Kidney epithelial cell (primary cell): ENCODE measurements around the gene ATOH8. TPM values are rescaled to one million over a fixed set of nuclear protein-coding genes. Genes with fewer than 3 reads are reported as not detected.

ENCODE experiments used
- DNase-seq: peaks from one replicate; pipeline ENCODE4 v3.0.0-alpha.2; 2010; ENCODE audit warnings: low read depth
- H3K27me3 ChIP-seq: 2 replicates; pipeline ENCODE4 v1.6.0; 2011; ENCODE audit warnings: low read length; ENCODE audit not compliant: control insufficient read depth, insufficient read depth
- H3K36me3 ChIP-seq: 2 replicates; pipeline ENCODE4 v1.5.1; 2011; ENCODE audit warnings: low read length; ENCODE audit not compliant: control insufficient read depth, insufficient read depth
- H3K4me3 ChIP-seq: 2 replicates; pipeline ENCODE4 v1.5.1; 2011; ENCODE audit warnings: low read depth, mild to moderate bottlenecking, control low read depth, low read length
- CTCF ChIP-seq: IDR thresholded peaks from 2 replicates; pipeline ENCODE4 v1.5.1; 2011; ENCODE audit warnings: mild to moderate bottlenecking, moderate library complexity, low read length, control low read depth, inconsistent platforms; ENCODE audit not compliant: insufficient read depth, poor library complexity, severe bottlenecking
- total RNA-seq: library from RNA; depleted of rRNA; stranded (reverse); fragments of >200 nt; gene quantifications from 2 replicates; pipeline ENCODE4 v1.2.3, GENCODE V29; 2015

ATOH8 gene
- total RNA-seq, 1 donor from 2014 or later: 1.0 TPM

GRCh38 chr2:85811180-85812093 lies 57.6 kb downstream of the ATOH8 start:
- H3K4me3 ChIP-seq: no peak overlapping the region
- TF ChIP-seq CTCF: no peak
- H3K27me3 ChIP-seq: peaks cover 3% of the 10 kb centered on the region
- H3K36me3 ChIP-seq: no peaks in the 10 kb centered on the region
- no peak for DNase-seq

- TF ChIP-seq CTCF: no peak
- peaks cover 3% of the 10 kb centered on the region for H3K27me3 ChIP-seq
Measured at GRCh38 chr2:85812094-85812735, 58.4 kb downstream of the ATOH8 start.

GRCh38 chr2:85813211-85813981 lies 59.6 kb downstream of the ATOH8 start:
- peaks cover 8% of the 10 kb centered on the region for H3K27me3 ChIP-seq
- H3K4me3 ChIP-seq: no peak overlapping the region
- no peak for DNase-seq
- H3K36me3 ChIP-seq: no peaks in the 10 kb centered on the region
- no peak for TF ChIP-seq CTCF

More at GRCh38 chr2:85812094-85812735, 58.4 kb downstream of the ATOH8 start:
- H3K36me3 ChIP-seq: no peaks in the 10 kb centered on the region
- H3K4me3 ChIP-seq: no peak overlapping the region
- DNase-seq: no peak

- TF ChIP-seq CTCF: peak; percentile 98
- DNase-seq: peak; percentile 39
- Histone ChIP-seq H3K4me3 (no peak overlapping the region), H3K27me3 (peaks cover 9% of the 10 kb centered on the region), H3K36me3 (no peaks in the 10 kb centered on the region)
Measured at GRCh38 chr2:85813982-85814801, 60.4 kb downstream of the ATOH8 start.

GRCh38 chr2:85814802-85815550 lies 61.2 kb downstream of the ATOH8 start:
- H3K4me3 ChIP-seq: no peak overlapping the region
- no peaks in the 10 kb centered on the region for H3K36me3 ChIP-seq
- peaks cover 11% of the 10 kb centered on the region for H3K27me3 ChIP-seq
- no peak for TF ChIP-seq CTCF
- no peak for DNase-seq
